Esophagus (tissue), 2 donors: ENCODE measurements around the gene BPI. TPM values are rescaled to one million over a fixed set of nuclear protein-coding genes. Genes with fewer than 3 reads are reported as not detected.

ENCODE experiments used
- H3K27ac ChIP-seq, 2 donors: one replicate each; pipeline ENCODE4 v1.5.1; 2013; ENCODE audit warnings: low read depth in 2 of 2, mild to moderate bottlenecking in 2 of 2, inconsistent platforms in 1 of 2, low read length in 1 of 2, moderate library complexity in 1 of 2
- H3K27me3 ChIP-seq, 2 donors: one replicate each; pipeline ENCODE4 v1.6.1; 2013; ENCODE audit warnings: low read length in 2 of 2, control low read depth in 1 of 2, mild to moderate bottlenecking in 1 of 2; ENCODE audit not compliant: insufficient read depth in 2 of 2, control insufficient read depth in 1 of 2
- H3K36me3 ChIP-seq, 2 donors: one replicate each; pipeline ENCODE4 v1.6.1; 2013; ENCODE audit warnings: low read length in 1 of 2; ENCODE audit not compliant: control insufficient read depth in 2 of 2, insufficient read depth in 2 of 2
- H3K4me1 ChIP-seq, 2 donors: one replicate each; pipeline ENCODE4 v1.6.1; 2013; ENCODE audit warnings: low read length in 1 of 2; ENCODE audit not compliant: control insufficient read depth in 2 of 2, insufficient read depth in 2 of 2
- H3K4me3 ChIP-seq, 2 donors: one replicate each; pipeline ENCODE4 v1.5.1; 2013; ENCODE audit warnings: low read length in 2 of 2, mild to moderate bottlenecking in 2 of 2, low read depth in 1 of 2, moderate library complexity in 1 of 2
- H3K9me3 ChIP-seq, 2 donors: one replicate each; pipeline ENCODE4 v1.6.1; 2013; ENCODE audit warnings: mild to moderate bottlenecking in 2 of 2, low read depth in 1 of 2, low read length in 1 of 2, moderate library complexity in 1 of 2; ENCODE audit not compliant: control insufficient read depth in 2 of 2, insufficient read depth in 1 of 2
- WGBS, 2 donors: extraction: QIAGEN DNeasy Blood & Tissue Kit; methylation state at CpG; one replicate each; pipeline ENCODE4 v1.1.7; 2013; 5-methylcytosine and 5-hydroxymethylcytosine counted together
- polyA plus RNA-seq, 2 donors: library from polyadenylated mRNA; stranded (reverse); fragments of 200-250 nt; gene quantifications; one replicate each; pipeline ENCODE4 v1.2.3, GENCODE V29; 2013
- donor health status: healthy with polysubstance abuse.
- donor health status: Bipolar disorder and iron deficiency.

The BPI gene
- polyA plus RNA-seq, 2 donors = 0.02 TPM; not detected in 1

DNA sequence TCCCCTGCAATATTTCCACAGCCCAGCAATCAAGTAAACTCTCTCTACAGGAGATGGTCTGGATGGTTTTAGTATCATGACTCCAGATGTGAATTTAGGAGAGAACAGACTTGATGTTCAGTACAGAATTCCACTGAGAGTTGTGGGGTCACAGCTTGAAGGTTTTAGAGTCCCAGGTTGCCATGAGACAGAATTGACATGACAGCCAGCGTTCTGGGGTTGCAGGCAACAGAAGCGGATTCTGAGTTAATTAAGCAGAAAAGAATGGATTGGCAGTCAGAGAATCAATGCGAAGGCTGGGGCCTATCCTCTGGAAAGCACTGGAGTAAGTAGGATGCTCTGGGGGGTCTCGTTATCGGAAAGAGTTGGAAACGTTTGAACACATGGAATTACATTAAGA lies 41.0 kb upstream of the BPI start:
- Histone ChIP-seq H3K4me1 (peaks cover 0 to 8% of the 10 kb centered on the region in 2 donors), H3K27ac (no peak overlapping the region), H3K36me3 (no peaks in the 10 kb centered on the region), H3K4me3 (no peak overlapping the region), H3K9me3 (no peaks in the 10 kb centered on the region), H3K27me3 (no peaks in the 10 kb centered on the region)
- WGBS, 2 donors = 88 to 93% methylated on average over 6 of the region's 6 CpGs

DNA sequence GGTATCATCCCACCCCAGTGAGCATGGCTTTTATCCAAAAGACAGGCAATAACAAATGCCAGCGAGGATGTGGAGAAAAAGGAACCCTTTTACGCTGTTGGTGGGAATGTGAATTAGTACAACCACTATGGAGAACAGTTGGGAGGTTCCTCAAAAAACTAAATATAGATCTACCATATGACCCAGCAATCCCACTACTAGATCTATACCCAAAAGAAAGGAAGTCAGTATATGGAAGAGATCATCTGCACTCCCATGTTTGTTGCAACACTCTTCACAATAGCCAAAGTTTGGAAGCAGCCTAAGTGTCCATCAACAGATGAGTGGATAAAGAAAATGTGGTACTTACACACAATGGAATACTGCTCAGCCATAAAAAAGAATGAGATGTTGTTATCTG lies 37.5 kb upstream of the BPI start:
- no peaks in the 10 kb centered on the region for H3K9me3 ChIP-seq
- no peak overlapping the region for H3K4me3 ChIP-seq
- 96% methylated on average over 2 of the region's 2 CpGs for WGBS, 2 donors
- no peaks in the 10 kb centered on the region for H3K27me3 ChIP-seq
- no peak overlapping the region for H3K27ac ChIP-seq
- peaks cover 5% of the 10 kb centered on the region in 2 donors for H3K4me1 ChIP-seq
- H3K36me3 ChIP-seq = no peaks in the 10 kb centered on the region

DNA sequence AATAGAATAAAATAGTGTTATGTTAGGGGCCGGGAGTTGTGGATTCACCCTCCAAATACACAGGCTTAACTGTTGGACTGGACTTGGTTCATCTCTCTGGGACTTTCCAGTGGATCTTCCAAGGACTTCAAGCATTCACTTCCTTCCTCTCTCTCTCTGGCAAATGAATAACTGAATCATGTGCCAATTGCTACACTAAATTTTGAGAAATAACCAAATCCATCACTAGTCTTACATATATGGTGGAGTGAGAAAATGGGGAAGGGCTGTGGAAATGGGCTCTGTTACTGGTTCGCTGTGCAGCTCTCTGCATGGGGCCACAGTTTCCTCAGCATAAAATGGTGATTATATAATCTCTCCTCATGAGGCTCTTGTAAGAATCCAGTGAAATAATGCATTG lies 36.7 kb upstream of the BPI start:
- Histone ChIP-seq H3K27me3 (no peaks in the 10 kb centered on the region), H3K36me3 (no peaks in the 10 kb centered on the region), H3K4me1 (peaks cover 5 to 6% of the 10 kb centered on the region in 2 donors), H3K4me3 (no peak overlapping the region), H3K9me3 (no peaks in the 10 kb centered on the region), H3K27ac (no peak overlapping the region)
- 56 to 71% methylated on average over 2 of the region's 2 CpGs for WGBS, 2 donors

DNA sequence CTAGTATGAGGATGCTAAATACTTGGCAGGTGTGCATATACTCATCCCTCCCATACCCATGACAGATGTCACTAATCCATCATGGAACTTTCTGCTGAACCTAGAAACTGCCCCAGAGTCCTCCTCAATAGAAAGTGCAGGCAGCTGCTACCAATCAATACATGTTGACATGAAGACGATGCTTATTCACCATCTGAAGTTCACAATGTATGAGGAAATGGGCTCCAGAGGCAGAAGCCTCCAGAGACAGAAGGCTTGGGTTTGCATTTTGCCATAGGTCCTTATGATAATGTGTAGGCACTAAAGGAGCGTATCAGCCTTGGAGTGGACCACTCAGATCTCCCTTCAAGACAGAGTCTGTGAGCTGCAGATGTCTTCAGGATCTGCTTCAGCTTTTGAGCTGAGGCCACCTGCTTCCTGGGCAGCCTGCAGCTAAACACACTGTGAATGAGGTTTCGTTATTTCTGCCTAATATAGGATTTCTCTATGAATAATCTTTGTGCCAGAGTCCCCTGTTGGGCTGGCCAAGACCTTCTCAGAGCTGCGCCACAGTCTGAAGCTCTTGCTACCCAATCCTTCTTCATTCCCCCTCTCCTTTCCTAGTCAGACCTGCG lies 35.9 kb upstream of the BPI start:
- Histone ChIP-seq H3K27me3 (no peaks in the 10 kb centered on the region), H3K4me1 (peaks cover 5 to 6% of the 10 kb centered on the region in 2 donors), H3K27ac (no peak overlapping the region), H3K36me3 (no peaks in the 10 kb centered on the region), H3K4me3 (no peak overlapping the region), H3K9me3 (no peaks in the 10 kb centered on the region)
- 78 to 81% methylated on average over 5 of the region's 5 CpGs for WGBS, 2 donors

DNA sequence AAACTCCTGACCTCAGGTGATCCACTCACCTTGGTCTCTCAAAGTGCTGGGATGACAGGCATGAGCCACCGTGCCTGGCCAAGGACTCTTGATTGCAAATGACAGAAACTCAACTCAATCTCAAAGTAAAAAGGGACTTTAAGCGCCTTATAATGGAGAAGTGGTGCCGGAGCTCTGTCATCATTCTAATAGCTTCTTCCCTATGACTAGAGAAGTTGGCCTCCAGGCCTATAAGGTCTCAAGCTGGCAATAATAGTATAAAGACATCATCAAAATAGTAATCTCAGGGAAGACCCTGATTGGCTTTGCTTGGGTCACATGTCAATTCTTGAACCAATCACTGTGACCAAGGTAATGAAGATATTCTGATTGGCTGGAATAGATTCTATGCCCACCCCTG lies 34.9 kb upstream of the BPI start:
- H3K36me3 ChIP-seq = no peaks in the 10 kb centered on the region
- 86 to 94% methylated on average over 3 of the region's 3 CpGs for WGBS, 2 donors
- H3K27me3 ChIP-seq = no peaks in the 10 kb centered on the region
- H3K9me3 ChIP-seq = no peaks in the 10 kb centered on the region
- no peak overlapping the region for H3K4me3 ChIP-seq
- peaks cover 5 to 6% of the 10 kb centered on the region in 2 donors for H3K4me1 ChIP-seq
- no peak overlapping the region for H3K27ac ChIP-seq

DNA sequence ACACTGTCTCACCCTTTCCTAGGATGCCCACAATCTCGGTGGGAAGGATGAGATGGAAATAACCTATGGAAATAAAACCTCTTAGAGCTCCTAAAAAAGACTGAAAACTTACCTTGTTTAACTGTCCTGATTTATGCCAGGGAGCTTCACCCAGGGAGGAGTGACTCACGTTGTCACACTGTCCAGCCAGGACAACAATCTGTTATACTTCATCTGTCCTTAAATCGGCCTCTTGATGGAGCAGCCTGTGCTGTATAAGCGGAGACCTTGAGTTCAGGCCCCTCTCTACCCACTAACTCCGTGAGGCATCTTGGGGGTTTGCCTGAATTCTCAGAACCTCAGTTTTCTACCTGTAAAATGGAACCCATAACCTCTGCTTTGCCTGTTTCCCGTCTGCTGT lies 34.2 kb upstream of the BPI start:
- H3K36me3 ChIP-seq = no peaks in the 10 kb centered on the region
- H3K27me3 ChIP-seq = no peaks in the 10 kb centered on the region
- H3K4me3 ChIP-seq = no peak overlapping the region
- no peak overlapping the region for H3K27ac ChIP-seq
- 83 to 89% methylated on average over 6 of the region's 6 CpGs for WGBS, 2 donors
- no peaks in the 10 kb centered on the region for H3K9me3 ChIP-seq
- peaks cover 5 to 6% of the 10 kb centered on the region in 2 donors for H3K4me1 ChIP-seq

DNA sequence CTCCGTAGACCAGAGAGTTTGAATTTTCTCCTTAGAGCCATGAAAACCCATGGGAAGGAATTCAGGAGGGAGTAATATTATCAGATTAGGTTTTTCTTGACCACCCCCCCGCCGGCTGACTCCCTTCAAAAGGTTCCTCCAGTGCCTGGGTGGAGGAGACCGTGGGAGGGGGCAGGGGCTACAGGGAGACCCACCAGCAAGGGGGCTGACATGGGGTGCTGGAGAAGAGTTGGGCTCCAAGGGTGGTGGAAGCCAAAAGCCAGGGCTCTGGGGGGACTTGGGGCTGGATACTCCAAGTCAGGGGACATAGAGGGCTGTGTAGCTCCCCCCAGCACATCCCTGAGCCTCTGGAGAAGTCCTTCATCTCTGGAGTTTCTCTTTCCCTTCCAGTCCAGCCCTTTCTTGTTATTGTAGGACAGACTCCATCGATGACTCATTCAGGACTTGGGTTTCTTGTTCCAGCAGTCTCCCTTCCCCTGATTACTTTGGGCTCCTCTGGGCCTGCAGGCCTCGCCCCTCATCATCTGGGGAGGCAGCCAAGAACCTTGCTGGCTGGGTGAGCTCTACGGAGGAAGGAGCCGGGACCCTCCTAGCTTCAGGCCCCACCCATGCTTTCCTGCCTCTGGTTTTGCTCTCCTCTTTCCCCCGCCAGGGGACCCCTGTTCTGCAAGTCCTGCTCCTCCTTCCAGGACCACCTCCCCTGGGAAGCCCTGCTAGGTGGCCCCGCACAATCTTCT lies 32.9 kb upstream of the BPI start:
- H3K36me3 ChIP-seq = no peaks in the 10 kb centered on the region
- H3K4me1 ChIP-seq = peaks cover 5 to 6% of the 10 kb centered on the region in 2 donors
- H3K27ac ChIP-seq = peak overlapping the region; percentile 57 to 58
- WGBS, 2 donors = 48 to 54% methylated on average over 10 of the region's 10 CpGs
- no peaks in the 10 kb centered on the region for H3K27me3 ChIP-seq
- no peak overlapping the region for H3K4me3 ChIP-seq
- H3K9me3 ChIP-seq = no peaks in the 10 kb centered on the region

DNA sequence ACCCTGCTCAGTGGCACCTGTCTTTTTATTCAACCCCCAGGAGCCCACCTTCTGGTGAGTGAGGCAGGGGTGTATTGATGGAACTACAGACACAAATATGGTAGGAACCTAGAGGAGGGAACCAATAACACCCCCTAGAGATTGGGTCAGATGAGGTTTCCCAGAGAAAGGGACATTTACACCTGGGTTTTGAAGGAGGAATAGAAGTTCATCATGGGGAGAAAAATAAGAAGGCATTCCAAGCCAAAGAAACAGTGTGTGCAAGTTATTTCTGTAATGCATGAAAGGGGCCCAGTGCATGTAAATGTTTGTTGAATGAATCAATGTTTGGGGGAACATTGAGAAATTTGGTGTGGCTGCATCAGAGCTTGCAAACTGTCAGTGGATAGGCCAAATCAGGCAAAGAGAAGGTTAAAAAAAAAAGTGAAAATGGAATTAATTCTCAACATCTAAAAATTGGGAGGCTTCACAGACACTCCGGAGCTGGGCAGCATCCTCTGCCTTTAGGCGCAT lies 32.3 kb upstream of the BPI start:
- no peaks in the 10 kb centered on the region for H3K27me3 ChIP-seq
- H3K4me3 ChIP-seq = no peak overlapping the region
- H3K27ac ChIP-seq = peak overlapping the region; percentile 28 to 48
- H3K4me1 ChIP-seq = peaks cover 5 to 6% of the 10 kb centered on the region in 2 donors
- WGBS, 2 donors = 94 to 100% methylated on average over 2 of the region's 2 CpGs
- no peaks in the 10 kb centered on the region for H3K36me3 ChIP-seq
- H3K9me3 ChIP-seq = no peaks in the 10 kb centered on the region

DNA sequence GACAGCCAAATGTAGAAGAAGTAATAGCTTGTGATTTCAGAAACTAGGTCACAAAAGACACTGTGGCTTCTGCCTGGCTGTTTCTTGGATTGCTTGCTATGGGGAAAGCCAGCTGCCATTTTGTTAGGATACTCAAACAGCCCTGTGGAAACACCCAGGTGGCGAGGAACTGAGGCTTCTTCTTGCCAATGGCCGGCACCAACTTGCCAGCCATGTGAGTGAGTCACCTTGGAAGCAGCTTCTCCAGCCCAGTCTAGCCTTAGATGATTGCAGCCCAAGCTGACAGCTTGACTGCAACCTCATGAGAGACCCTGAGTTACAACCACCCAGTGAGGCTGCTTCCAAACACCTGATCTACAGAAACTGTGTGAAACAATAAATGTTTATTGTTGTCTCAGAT lies 31.6 kb upstream of the BPI start:
- no peak overlapping the region for H3K4me3 ChIP-seq
- peaks cover 5 to 6% of the 10 kb centered on the region in 2 donors for H3K4me1 ChIP-seq
- no peaks in the 10 kb centered on the region for H3K36me3 ChIP-seq
- H3K27ac ChIP-seq = no peak overlapping the region
- H3K9me3 ChIP-seq = no peaks in the 10 kb centered on the region
- no peaks in the 10 kb centered on the region for H3K27me3 ChIP-seq
- 67 to 71% methylated on average over 2 of the region's 2 CpGs for WGBS, 2 donors

DNA sequence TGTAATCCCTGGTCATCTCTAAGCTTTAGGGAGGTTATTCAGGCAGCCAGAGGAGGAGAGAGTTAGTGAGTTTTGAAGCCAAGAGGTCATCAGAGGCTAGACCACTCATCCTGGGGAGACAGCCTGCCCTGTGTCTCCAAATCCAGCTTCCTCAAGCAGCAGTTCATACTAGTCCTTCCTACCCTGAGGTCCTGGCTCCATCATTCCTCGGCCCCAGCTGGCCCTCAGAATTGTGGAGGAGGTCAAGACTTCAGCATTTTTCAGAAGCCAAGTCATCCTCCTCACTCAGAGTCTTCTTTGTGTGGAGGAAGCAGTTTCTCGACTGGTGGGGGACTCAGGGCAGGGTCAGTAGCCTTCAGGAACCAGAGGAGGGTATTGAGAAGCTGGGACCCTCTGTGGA lies 31.0 kb upstream of the BPI start:
- Histone ChIP-seq H3K36me3 (no peaks in the 10 kb centered on the region), H3K4me3 (no peak overlapping the region), H3K4me1 (peaks cover 5 to 6% of the 10 kb centered on the region in 2 donors), H3K9me3 (no peaks in the 10 kb centered on the region), H3K27me3 (no peaks in the 10 kb centered on the region), H3K27ac (no peak overlapping the region)
- WGBS, 2 donors = 61 to 69% methylated on average over 2 of the region's 2 CpGs
